PC-3 (cell line): Measurements from ENCODE around the gene MED12. TPM values are rescaled to one million over a fixed set of nuclear protein-coding genes. Genes with fewer than 3 reads are reported as not detected.
"Not testable (repeated sequence)": the region's sequence is repeated elsewhere in the genome, so short reads cannot be mapped to it uniquely, and the experiment has no call there.

ENCODE experiments used
- ATAC-seq: fragments of 200-7000 bp; cut with Tn5 transposase; 2 replicates; pipeline ENCODE4 v1.9.1; 2020; ENCODE audit warnings: mild to moderate bottlenecking, moderate library complexity
- BruUV-seq: library from RNA; stranded (reverse); fragments of 400-500 nt; replicated peaks from 2 replicates; lab custom pipeline; 2021; lab: Mats Ljungman, UMichigan
- CTCF ChIA-PET: fragments of 300-600 bp; sonication (Branson Sonifier 250); formaldehyde crosslinking; loops from one replicate; lab custom pipeline; 2022; ENCODE audit warnings: antibody characterized with exemption; lab: Charles Lee
- POLR2A ChIA-PET: fragments of 300-600 bp; sonication (Branson Sonifier 250); formaldehyde crosslinking; loops from one replicate; lab custom pipeline; 2022; ENCODE audit warnings: antibody characterized with exemption; ENCODE audit not compliant: unreplicated experiment; lab: Charles Lee
- DNase-seq: peaks from one replicate; pipeline ENCODE4 v3.0.0-alpha.2; 2015
- H2AFZ ChIP-seq: fragments of 300-600 bp; sonication (generic); 2 replicates; pipeline ENCODE4 v1.6.0; 2016; ENCODE audit warnings: antibody characterized with exemption, low read length
- H3F3A ChIP-seq: fragments of 300-600 bp; sonication (generic); one replicate; pipeline ENCODE4 v1.6.0; 2017; ENCODE audit warnings: antibody characterized with exemption, low read length, control low read depth, mild to moderate bottlenecking; ENCODE audit not compliant: unreplicated experiment
- H3K27ac ChIP-seq: fragments of 300-600 bp; sonication (generic); 2 replicates; pipeline ENCODE4 v1.5.1; 2016; ENCODE audit warnings: mild to moderate bottlenecking, low read length
- H3K27me3 ChIP-seq: fragments of 300-600 bp; sonication (generic); 2 replicates; pipeline ENCODE4 v1.6.1; 2016; ENCODE audit warnings: low read length, mixed read lengths
- H3K36me3 ChIP-seq: fragments of 300-600 bp; sonication (generic); 2 replicates; pipeline ENCODE4 v1.6.1; 2016; ENCODE audit warnings: low read depth, mixed run types, low read length, mixed read lengths
- H3K4me1 ChIP-seq: fragments of 300-600 bp; sonication (generic); 2 replicates; pipeline ENCODE4 v1.5.1; 2016; ENCODE audit warnings: low read length; ENCODE audit not compliant: insufficient read depth
- H3K4me2 ChIP-seq: fragments of 300-600 bp; sonication (generic); 2 replicates; pipeline ENCODE4 v1.6.0; 2016; ENCODE audit warnings: low read length
- H3K4me3 ChIP-seq: fragments of 300-600 bp; sonication (generic); 2 replicates; pipeline ENCODE4 v1.5.1; 2016; ENCODE audit warnings: mild to moderate bottlenecking, low read length, mixed read lengths
- H3K79me2 ChIP-seq: fragments of 300-600 bp; sonication (generic); 2 replicates; pipeline ENCODE4 v1.6.1; 2017; ENCODE audit warnings: low read length, mixed read lengths
- H3K9ac ChIP-seq: fragments of 300-600 bp; sonication (generic); 2 replicates; pipeline ENCODE4 v1.6.0; 2016; ENCODE audit warnings: mild to moderate bottlenecking, low read length
- H3K9me2 ChIP-seq: fragments of 300-600 bp; sonication (generic); replicated peaks from 2 replicates; pipeline ENCODE4 v1.6.1; 2016; ENCODE audit warnings: mixed run types, low read length, mixed read lengths
- H3K9me3 ChIP-seq: fragments of 300-600 bp; sonication (generic); 2 replicates; pipeline ENCODE4 v1.6.1; 2016; ENCODE audit warnings: low read length, mixed read lengths
- H4K20me1 ChIP-seq: fragments of 300-600 bp; sonication (generic); 2 replicates; pipeline ENCODE4 v1.6.1; 2016; ENCODE audit warnings: low read length, mixed read lengths
- EZH2 ChIP-seq: fragments of 300-600 bp; sonication (generic); IDR thresholded peaks from one replicate; pipeline ENCODE4 v1.6.1; 2017; ENCODE audit warnings: antibody characterized with exemption, mild to moderate bottlenecking, low read length; ENCODE audit not compliant: unreplicated experiment
- EZH2phosphoT487 ChIP-seq: fragments of 300-600 bp; sonication (generic); IDR thresholded peaks from 2 replicates; pipeline ENCODE4 v1.6.1; 2018; ENCODE audit warnings: mild to moderate bottlenecking, antibody characterized with exemption, low read length, borderline replicate concordance
- intact Hi-C: fragments of 100-400 bp; cut with micrococcal nuclease; formaldehyde crosslinking; loops from 2 replicates; pipeline ENCODE4 v1.9.0; 2023
- total RNA-seq: library from RNA; depleted of rRNA; stranded (reverse); fragments of >200 nt; gene quantifications from 2 replicates; pipeline ENCODE4 v1.2.3, GENCODE V29; 2014
- TF ChIP-seq, protein P1 (sequence below): fragments of 300-600 bp; sonication (generic); conservative IDR thresholded peaks from 2 replicates; pipeline ENCODE4 v1.5.1; 2017; ENCODE audit warnings: antibody characterized with exemption, low read depth, mild to moderate bottlenecking, low read length

The MED12 gene
- total RNA-seq, 1 experiment from 2014 or later, result 45.8 TPM

DNA sequence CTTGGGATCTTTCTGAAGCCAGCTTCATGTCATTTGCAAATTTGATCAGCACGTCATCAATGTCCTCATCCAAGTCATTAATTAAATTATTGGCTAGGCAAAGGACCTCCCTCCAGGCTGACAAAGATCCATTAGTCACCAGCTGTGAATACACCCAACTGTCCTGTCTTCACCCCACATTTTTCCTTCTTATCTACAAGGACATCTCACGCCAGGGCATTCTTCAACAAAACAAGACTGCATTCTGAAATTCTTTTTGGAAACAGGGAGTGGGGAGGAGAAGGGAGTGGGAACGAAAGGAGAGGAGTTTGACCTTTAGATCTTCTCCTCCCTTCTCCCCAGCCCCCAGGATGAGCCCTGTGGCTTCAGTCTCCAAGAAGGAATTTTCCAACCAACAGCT lies 58.9 kb downstream of the MED12 start:
- H3K79me2 ChIP-seq, result no peaks in the 10 kb centered on the region
- H3K27ac ChIP-seq, result no peak overlapping the region
- no peak overlapping the region for H3K4me2 ChIP-seq
- no peaks in the 10 kb centered on the region for H3K27me3 ChIP-seq
- no peak overlapping the region for H3K9ac ChIP-seq
- intact Hi-C loops, result no loop called here
- no peaks in the 10 kb centered on the region for H3K9me3 ChIP-seq
- no peak overlapping the region for H2AFZ ChIP-seq
- DNase-seq, result no peak
- BruUV-seq, result no TSS peak
- no peak overlapping the region for H3K4me3 ChIP-seq
- H3K36me3 ChIP-seq, result no peaks in the 10 kb centered on the region
- ChIA-PET CTCF (interaction anchor here (0.6 kb wide), 1 partner anchor 15 kb away, joined by 3 read pairs; no protein-coding TSS in a partner anchor), POLR2A (no interaction called here)
- TF ChIP-seq, protein P1, sequence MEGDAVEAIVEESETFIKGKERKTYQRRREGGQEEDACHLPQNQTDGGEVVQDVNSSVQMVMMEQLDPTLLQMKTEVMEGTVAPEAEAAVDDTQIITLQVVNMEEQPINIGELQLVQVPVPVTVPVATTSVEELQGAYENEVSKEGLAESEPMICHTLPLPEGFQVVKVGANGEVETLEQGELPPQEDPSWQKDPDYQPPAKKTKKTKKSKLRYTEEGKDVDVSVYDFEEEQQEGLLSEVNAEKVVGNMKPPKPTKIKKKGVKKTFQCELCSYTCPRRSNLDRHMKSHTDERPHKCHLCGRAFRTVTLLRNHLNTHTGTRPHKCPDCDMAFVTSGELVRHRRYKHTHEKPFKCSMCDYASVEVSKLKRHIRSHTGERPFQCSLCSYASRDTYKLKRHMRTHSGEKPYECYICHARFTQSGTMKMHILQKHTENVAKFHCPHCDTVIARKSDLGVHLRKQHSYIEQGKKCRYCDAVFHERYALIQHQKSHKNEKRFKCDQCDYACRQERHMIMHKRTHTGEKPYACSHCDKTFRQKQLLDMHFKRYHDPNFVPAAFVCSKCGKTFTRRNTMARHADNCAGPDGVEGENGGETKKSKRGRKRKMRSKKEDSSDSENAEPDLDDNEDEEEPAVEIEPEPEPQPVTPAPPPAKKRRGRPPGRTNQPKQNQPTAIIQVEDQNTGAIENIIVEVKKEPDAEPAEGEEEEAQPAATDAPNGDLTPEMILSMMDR, result no peak
- no peak for TF ChIP-seq EZH2
- TF ChIP-seq EZH2phosphoT487, result no peak
- ATAC-seq, result no peak
- H3K4me1 ChIP-seq, result peaks cover 9% of the 10 kb centered on the region
- H3F3A ChIP-seq, result no peaks in the 10 kb centered on the region
- no peaks in the 10 kb centered on the region for H3K9me2 ChIP-seq
- H4K20me1 ChIP-seq, result no peaks in the 10 kb centered on the region

DNA sequence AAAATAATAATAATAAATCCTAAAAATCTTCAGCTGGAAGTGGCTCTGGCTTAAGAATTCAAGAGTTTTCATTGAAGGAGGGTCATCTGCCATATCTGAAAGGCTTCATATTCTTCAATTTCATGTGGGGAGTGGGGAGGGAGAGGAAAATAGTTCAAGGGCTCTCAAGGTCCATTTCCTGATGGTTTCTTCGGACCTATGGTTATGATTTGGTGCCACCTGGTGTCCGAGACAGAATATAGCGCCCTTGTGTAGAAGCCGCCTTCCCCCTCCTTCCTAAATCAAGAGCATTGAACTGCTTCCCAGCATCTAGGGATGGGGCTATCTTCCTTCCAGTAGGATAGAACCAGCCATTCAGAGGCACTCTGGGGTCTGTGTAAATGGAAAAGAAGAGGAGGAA lies 60.5 kb downstream of the MED12 start:
- Histone ChIP-seq H3K9ac (no peak overlapping the region), H3K4me2 (no peak overlapping the region), H2AFZ (no peak overlapping the region), H3K27me3 (no peaks in the 10 kb centered on the region), H3K4me3 (no peak overlapping the region), H3K79me2 (no peaks in the 10 kb centered on the region), H4K20me1 (no peaks in the 10 kb centered on the region), H3K4me1 (peaks cover 11% of the 10 kb centered on the region), H3F3A (no peaks in the 10 kb centered on the region), H3K36me3 (no peaks in the 10 kb centered on the region), H3K9me3 (no peaks in the 10 kb centered on the region), H3K9me2 (no peaks in the 10 kb centered on the region), H3K27ac (no peak overlapping the region)
- TF ChIP-seq, protein P1, result peak; percentile 74
- no peak for TF ChIP-seq EZH2phosphoT487
- no TSS peak for BruUV-seq
- ChIA-PET CTCF (interaction anchor here (0.6 kb wide), 1 partner anchor 415 kb away, joined by 3 read pairs; no protein-coding TSS in a partner anchor), POLR2A (no interaction called here)
- peak; percentile 21; the same call in 1 of the 2 replicates for ATAC-seq
- peak; percentile 76 for DNase-seq
- intact Hi-C loops, result loop anchor here (1.0 kb wide), 3 partner anchors 81 to 410 kb away; no protein-coding TSS in a partner anchor

DNA sequence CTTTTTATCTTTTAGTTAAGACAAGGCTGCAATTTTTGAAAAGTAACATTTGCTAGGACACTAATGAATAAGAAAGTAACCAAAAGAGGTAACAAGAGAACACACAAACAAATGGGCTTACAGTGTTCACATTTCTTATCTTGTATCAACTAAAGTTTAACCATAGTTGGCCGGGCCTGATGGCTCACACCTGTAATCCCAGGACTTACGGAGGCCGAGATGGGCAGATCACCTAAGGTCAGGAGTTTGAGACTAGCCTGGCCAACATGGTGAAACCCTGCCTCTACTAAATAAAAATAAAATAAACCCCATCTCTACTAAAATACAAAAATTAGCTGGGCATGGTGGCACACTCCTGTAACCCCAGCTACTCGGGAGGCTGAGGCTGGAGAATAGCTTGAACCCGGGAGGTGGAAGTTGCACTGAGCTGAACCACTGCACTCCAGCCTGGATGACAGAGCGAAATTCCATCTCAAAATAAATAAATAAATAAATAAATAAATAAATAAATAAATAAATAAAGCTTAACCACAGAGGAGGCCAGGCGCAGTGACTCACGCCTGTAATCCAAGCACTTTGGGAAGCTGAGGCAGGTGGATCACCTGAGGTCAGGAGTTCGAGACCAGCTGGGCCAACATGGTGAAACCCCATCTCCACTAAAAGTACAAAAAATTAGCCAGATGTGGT lies 62.3 kb downstream of the MED12 start:
- H3K36me3 ChIP-seq, DNase-seq, H3F3A ChIP-seq, POLR2A ChIA-PET, H3K9me2 ChIP-seq, H3K79me2 ChIP-seq, H3K4me2 ChIP-seq, H3K4me3 ChIP-seq, H3K27me3 ChIP-seq, H3K9ac ChIP-seq, CTCF ChIA-PET, H2AFZ ChIP-seq, H3K27ac ChIP-seq, ATAC-seq, H4K20me1 ChIP-seq, H3K9me3 ChIP-seq, BruUV-seq: not testable (repeated sequence)
- peaks cover 11% of the 10 kb centered on the region for H3K4me1 ChIP-seq
- intact Hi-C loops, result loop anchor here (10.0 kb wide), 1 partner anchor 104 kb away; the partner anchor contains the start of gene NONO
